ENCODE data around the gene TMA7.

The TMA7 gene

DNA sequence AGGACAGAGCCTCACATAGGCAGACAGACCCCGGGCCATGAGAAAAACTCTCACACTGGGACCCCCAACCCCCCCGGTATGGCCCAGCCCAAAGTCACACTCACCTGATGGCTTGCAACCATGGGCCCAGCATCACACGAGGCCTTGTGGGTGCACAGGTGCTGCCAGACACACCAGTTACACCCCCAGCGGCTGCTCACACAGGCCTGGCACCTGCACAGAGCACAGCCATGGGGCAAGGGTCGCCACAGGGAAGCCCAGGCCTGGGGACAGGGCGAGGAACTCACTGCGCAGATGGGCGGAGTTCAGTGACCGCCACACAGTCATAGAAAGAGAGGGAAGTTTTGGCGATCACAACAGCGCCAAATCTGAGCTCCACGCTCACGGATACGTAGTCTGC is 19.5 kb upstream of the TMA7 start:
- in situ Hi-C loops (cut with HindIII; ENCODE audit: low sequenced_read_pairs), result no loop called here

DNA sequence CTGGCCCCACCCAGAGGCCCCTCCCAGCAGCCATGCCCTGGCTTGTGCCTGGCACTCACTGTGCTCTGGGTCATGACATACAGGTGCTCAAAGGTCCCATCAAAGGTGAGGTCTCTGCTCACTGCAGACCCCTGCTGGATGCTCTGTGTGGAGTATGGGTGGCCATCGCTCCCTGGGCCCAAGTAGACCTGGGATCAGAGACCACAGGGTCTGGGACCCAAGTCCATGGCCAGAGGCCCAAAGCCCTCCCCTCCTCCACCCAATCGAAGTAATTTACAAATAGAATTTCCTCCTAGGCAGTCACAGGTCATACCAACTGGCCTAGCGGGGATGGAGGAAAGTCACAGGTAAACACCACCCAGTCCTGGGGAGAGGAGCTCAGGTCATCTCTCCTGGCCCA is 17.8 kb upstream of the TMA7 start:
- in situ Hi-C loops (cut with HindIII; ENCODE audit: low sequenced_read_pairs), result no loop called here

DNA sequence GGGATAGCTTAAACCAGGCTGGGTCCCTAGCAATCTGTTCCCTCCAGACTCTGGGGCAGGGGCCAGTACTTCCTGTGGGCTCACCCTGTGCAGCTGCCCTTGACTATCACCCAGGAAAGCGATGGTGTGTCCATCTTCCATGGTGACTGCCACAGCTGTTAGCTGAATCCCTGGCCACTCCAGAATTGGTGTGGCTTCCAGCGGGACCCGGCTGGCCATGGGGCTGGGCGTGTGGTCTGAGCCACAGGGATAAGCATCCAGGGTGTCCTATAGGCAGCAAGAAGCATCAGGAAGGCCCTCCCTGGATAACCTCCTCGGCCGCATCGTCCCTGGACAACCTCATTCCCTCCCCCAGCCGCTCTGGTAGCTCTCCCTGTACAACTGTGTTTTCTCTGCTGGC is 17.4 kb upstream of the TMA7 start:
- in situ Hi-C loops (cut with HindIII; ENCODE audit: low sequenced_read_pairs), result no loop called here

DNA sequence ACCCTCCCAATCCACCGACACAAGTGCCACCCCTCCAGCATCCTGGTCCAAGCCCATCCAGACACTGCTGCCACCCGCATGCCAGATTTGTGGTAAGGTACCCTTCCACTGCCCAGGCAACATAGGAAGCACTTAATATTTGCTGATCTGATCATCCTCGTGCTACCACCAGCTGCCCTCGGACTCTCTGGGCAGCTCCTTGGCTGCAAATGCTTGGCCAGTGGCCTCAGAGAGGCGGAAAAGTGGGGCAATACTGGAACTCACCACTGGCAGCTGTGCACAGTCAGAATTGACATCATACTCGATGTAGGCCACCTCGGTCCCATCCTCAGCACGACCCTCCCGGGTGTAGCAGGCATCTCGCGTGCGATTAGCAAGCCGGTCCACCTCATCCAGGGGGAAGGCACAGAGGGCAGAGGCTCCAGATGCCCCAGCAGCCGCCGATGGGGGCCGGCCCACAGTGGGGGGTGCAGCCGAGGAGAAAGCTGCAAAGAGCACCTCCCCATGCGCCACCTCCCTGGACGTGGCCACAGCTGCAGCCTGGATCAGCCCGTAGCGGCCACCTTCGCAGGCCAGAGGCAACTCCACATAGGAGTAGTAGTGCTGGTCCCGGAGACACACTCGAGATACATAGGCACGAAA is 16.7 kb upstream of the TMA7 start:
- in situ Hi-C loops (cut with HindIII; ENCODE audit: low sequenced_read_pairs), result no loop called here

DNA sequence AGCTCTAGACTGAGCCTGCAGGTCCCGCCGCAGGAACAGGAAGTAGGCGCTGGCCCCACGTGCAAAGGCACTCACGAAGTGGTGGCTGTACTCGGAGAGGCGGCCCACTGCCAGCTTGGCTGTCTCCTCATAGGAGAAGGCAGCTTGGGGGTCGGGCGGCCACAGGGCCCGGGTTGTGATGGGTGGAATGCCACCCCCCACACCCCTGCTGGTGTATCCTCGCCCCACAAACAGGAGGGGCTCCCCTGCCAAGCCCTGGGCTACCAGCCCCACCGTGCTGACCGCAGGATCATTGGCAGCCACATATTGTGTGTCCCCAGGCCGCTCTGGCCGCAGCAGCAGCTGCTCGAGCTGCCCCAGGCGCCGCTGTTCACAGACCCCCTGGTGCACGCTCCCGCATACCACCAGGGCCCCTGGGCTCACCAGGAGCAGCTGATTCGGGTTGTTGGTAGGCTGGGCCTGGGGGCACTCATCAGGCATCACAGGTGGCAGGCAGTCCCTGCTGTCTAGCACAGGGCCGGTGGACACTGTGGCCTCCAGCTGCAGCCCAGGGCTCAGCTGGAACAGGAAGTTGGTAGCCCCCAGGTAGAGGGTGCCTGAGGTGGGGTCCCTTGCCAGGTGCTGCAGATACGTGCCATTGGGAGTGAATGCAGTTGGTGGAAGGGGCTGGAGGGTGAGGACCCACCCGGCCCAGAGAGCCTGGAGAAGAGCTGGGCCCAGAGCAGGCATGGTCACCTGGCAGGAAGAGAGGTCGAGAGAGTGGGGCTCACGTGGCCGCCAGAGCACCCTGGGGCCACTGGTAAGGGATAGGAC is 16.0 kb upstream of the TMA7 start:
- in situ Hi-C loops (cut with HindIII; ENCODE audit: low sequenced_read_pairs), result no loop called here

DNA sequence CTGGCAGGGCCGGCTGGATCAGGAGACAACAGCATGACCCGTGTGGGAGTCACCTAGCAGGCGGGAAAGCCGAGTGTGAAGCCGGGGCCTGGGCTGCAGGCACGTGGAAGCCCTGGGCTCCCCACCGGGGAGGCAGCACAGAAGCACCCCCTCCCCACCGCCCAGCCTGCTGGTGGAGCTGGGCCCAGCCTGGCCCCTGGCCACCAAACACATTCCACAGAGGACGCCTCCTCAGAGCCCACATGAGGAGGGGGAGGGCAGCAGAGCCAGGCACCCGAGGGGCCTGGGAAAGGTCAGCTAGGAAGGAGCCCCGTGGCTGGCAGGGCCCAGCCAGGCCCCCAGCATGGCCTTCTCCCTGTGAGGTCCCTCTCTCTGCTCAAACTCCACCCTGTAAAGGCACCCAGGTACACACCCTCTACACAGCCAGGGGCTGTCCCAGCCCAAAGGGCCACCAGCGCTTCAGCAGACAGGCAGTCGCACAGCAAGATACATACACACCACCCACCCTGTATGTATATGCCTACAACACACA is 14.7 kb upstream of the TMA7 start:
- in situ Hi-C loops (cut with HindIII; ENCODE audit: low sequenced_read_pairs), result no loop called here

DNA sequence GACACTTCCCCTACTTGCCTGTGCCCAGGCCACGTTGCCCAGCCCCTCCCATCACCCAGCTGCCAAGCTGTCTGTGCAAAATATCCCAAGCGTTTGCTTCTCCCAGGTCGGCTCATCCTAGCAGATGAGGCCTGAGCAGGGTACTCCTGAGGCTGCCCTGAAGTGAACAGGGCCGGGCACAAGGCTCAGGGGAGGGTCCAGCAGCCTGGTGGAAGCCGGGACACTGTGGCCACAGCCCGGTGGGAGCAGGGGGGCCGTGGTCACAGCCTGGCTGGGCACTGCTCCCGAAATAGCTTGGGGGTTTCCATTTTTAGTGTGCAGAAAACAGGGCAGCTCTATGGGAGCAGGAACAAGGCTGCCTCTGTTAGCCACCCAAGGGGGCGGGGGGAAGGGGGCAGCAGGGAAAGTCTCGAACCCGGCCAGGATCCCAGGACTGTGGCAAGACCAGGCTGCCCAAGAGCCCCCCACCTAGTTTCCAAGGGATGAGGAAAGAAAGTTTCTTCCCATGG is 13.6 kb upstream of the TMA7 start:
- in situ Hi-C loops (cut with HindIII; ENCODE audit: low sequenced_read_pairs), result no loop called here

DNA sequence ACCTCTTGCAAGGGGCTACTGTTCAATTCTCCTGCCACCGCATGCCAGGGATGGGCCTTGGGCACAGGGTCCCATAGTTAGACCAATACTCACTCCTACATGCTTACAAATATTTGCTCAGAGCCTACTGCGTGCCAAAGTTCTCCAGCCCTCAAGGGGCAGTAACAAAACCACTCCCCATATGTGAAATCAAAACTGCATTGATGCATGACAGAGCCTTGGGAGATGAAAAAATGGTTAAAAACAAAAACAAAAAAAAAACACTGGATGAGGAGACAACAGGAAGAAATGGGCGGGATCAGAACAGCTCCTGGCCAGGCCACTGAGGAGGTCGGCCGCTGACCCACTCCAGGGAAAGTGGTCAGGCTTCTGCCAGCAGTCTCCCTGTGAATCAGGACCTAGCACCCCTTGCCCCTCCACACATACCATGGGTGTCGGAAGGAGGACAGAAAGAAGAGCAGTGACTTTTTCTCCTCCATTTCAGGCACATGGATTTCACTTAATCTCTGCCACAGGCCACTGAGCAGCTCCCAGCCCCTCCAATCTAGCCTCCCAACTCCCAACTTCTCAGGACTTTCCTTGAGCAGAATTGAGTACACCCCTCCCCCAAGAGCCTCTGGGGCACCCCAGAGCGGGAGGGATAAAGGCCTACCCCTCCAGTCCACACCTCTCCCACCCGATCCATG is 13.0 kb upstream of the TMA7 start:
- in situ Hi-C loops (cut with HindIII; ENCODE audit: low sequenced_read_pairs), result no loop called here

DNA sequence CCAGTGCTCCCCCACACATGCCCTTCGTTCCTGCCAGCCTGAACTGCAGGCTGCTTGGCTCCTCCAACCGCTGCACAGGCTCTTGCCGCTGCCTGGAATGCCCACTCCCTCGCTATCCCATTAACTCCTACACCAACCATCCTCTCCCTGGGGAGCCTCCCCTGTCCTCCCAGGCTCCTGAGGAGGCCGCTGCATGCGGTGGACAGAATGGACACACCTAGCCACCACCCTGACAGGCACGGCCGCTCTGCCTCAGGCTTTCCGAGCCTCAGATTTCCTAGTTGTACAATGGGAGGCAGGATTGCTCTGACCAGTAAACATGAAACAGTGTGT is 12.5 kb upstream of the TMA7 start:
- in situ Hi-C loops (cut with HindIII; ENCODE audit: low sequenced_read_pairs), result no loop called here

DNA sequence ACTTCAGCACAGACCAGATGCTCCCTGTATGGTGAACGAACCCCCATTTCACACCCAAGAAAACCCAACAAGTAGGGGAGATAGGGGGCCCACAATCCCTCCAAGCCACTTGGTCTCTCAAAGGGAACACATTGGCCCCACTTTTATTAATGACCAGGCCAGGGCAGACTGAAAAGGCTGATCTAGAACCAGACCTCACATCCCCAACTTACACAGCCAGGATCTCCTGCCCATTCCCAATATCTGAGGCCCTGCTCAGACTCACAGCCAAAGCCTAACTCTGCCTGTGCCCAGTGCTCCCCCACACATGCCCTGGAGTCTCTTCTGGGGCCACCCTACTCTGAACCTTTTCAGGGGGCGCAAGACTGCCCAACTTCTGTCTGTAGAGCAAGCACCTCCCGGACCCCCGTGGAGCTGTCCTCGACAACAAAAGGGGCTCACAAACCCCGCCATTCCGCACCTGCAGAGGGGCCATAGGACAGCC is 11.9 kb upstream of the TMA7 start:
- in situ Hi-C loops (cut with HindIII; ENCODE audit: low sequenced_read_pairs), result no loop called here

DNA sequence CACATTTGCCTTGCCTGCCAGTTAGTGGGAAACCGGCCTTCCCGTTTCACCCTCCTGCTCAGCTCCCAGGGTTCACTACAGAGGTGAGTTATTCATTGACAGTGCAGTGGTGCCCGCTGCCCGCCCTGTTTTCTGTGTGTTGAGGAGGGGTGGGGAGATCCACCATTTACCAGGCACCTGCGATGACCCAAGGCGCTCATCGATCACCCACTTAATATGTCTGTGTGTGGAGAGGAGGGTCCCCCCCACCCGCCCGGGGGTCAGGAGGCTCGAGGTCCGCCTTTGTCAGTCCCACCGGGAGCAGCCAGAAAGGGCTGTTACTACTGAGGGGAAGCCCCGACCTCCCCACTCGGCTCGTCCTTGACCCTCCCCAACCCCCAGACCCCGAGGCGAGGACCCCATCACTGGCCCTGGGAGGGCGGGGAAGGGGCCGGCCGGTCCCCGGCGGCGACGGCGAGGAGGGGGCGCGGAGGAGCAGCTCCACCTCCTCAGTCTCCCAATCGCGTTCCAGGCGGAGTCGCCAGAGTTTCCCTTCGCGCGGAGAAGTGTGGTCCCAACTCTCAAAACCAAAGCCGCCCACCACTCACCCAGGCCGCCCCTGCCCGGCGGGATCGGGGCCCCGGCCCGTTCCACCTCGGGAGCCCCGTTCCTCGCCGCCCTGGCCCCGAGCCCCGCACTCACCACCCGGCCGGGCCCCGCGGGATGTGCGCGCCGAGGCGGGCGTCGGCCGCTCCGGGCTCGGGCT is 11.3 kb upstream of the TMA7 start:
- in situ Hi-C loops (cut with HindIII; ENCODE audit: low sequenced_read_pairs), result no loop called here

DNA sequence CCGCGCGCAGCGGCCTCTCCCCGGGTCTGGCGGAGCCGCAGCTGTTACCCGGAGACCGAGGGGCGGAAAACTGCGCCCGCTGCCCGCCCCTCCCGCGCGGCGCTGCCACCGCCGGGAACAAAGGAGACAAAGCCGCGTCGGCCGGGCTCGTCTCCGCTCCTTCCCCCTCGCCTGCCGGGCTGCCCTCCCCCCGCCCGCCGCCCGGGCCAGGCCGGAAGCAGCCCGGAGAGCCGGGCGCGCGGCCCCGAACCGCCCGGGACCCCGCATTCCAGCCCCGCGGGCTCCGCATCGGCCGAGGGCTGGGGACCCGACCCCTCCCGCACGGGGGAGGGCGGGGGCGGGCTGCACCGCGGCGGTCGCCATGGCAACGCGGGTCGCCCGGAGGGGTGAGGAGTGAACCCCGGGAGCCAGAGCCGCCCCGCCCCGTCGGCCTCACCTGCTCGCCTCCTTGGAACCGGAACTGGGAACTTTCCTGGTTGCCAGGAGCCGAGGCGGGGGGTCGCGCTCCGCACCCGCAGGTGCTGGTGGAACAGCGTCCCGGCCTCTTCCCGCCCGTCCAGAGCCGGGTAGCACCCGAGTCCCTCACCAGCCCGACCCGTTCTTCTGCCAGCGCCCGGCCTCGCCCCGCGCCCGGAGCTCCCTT is 10.6 kb upstream of the TMA7 start:
- in situ Hi-C loops (cut with HindIII; ENCODE audit: low sequenced_read_pairs), result no loop called here

DNA sequence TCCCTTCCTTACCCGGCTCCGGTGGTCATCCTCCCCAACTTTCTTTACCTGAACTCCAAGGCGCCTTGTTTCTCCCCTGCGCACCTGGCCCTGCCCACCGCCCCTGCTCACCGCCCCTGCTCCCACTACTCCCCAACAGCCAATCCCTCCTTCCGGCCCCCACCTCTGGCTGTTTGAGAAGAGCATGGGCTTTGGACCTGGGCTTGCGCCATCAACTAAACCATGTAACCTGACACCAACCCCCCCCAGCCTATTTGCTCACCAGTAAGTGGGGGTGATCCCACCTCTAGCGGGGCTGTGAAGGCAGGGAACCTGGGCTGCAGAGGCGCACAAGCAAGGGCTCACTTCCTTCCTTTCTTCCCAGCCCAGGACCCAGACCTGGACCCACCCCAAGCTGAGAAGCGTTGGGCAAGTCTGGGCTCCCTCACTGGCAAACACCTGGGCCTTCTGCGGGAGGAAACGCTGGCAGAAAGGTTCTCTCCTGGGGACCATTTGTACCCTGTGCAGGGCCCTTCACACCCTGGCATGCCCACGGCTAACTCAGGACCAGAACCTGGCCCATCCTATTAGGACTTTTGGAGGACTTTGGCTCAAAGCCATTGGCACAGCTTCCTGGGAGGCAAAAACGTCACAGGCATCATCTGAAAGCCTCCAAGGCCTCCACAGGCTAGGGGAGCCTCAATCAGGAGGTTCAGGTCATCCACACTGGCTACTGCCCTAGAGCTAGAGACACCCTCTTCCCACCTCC is 9.9 kb upstream of the TMA7 start, which contains the start of gene PLXNB1:
PLXNB1 (minus strand) TSS at position 127 of the 748 bp plus-strand sequence. CDS start 5,475 bp downstream, outside the sequence.
- in situ Hi-C loops (cut with HindIII; ENCODE audit: low sequenced_read_pairs), result no loop called here

DNA sequence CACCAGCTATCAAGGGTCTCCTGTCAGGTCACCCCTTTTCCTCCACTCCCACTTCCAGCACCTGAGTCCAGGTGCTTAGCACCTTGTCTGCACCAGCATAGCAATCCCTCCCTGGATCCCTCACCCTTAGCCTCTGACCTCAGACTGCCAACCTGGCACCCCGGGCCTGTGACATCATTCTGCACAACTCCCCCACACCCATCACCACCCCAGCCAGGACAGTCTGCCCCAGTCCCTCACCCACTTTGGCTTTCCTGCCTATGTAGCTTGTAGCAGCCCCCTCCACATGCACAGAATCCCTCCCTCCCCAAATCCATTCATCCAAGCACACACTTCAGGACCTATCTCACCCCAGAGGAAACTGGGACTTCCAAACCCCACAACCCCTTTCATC is 9.4 kb upstream of the TMA7 start:
- in situ Hi-C loops (cut with HindIII; ENCODE audit: low sequenced_read_pairs), result no loop called here

DNA sequence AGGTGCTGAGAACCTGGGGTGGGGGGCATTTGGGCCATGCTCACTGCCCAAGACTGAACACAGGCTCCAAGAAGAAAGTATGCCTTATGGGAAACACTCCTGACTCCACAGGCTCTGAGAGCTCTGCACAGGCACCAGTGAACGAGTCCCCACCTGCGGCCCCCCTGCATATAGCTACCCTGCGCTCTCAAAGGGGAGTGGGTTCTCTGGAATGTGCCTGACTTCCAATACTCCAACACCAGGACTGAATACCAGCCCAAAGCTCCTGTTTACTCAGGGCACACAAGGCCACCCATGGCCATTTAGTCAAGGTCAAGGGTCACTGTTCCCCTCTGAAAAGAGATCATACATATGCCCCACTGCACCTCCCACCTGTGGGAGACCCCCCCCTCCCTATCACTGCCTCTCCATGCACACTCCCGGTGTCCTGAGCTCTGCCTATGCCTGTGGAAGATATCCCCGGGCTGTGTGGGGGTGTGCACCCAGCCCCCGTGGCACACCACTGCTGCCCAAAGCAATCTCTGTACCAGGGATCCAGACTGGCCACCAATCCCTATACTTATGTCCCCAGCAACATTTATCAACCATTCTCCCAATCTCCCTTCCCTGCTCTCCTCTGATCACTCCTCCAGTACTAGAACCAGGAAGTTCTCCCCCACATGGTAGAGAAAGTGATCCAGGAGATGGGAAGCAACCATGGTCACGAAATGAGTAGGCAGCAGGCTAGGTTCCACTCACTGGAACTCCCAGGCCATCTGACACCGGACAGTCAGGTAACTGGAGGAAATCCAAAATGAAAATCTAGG is 8.6 kb upstream of the TMA7 start:
- in situ Hi-C loops (cut with HindIII; ENCODE audit: low sequenced_read_pairs), result no loop called here

DNA sequence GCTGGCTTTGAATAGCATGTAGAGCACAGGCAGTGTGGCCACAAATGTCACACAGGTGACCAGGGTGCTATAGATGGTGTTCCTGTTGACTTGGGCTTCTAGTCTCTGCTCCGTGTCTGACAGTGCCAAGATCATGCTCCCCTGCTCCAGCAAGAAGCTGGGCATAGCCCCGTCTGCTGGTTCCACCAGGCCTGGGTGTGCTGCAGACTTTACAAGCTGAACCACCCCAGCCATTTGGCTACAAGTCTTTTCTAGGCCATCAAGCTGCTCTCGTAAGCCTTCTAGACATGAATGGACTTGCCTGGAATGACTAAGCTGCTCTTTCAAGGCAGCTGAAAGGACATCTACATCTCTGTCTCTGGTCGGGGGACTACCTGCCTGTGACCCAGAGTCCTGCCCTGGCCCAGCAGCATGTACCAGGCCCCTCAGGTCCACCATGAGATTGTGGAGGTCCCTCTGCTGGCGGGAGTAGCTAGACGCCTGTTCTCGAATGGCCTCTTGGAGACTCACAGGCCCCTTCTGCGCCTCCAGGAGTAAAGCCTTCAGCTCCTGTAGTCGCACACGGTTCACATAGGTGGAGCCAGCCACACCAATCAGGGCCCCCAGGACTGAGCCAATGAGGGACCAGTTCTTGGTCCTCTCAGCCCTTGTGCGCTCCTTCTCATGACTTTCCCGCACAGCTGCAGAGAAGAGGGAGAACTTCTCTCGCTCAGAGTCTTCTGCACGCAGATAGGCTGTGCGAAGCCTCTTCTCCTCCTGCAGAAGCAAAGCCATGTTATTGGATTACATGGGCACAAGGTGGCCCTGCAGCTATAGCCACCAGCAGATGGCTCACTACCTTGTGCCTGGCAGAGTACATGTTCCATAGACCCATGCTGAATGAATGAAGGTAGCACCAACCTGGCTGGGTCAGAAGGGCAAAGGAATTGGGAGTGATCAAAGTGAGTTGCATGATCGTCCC is 7.4 kb upstream of the TMA7 start:
- in situ Hi-C loops (cut with HindIII; ENCODE audit: low sequenced_read_pairs), result no loop called here

DNA sequence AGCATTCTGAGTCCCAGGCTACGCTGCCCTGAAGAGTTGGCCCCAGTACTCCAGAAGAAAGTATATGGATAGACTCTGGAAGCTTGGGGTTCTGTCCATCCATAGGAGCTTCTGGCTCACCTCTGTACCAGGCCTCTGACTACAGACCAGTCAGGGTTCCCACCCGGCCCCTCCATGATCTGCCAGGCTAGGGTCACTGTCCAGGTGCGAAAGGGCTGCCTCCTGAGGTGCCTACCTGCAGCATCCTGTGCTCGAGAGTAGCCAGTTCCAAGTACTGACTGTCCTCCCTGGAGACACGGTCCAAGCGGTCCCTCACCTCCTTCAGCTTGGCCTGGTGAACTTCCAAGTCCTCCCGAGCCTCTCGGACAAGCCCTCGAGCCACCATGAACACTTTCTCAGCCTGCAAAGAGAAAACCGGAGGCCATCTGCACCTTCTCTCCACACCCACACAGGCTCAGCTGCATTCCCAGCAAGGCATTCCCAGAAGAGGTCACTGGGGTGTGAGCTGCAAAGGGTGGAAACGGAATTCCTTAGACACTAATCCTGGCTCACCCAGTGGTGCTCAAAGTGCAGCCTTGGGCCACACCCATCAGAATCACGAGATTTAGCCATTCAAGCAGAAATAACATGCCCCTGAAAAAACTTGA is 6.5 kb upstream of the TMA7 start:
- in situ Hi-C loops (cut with HindIII; ENCODE audit: low sequenced_read_pairs), result no loop called here

Measured in DLD1 (cell line).